Vagina (tissue), 2 donors: ENCODE measurements around the gene USP25. TPM values are rescaled to one million over a fixed set of nuclear protein-coding genes. Genes with fewer than 3 reads are reported as not detected.

Experiments used
- DNase-seq, 2 donors: peaks; one replicate each; pipeline ENCODE4 v3.0.0-alpha.2; 2017; ENCODE audit errors: extremely low spot score in 2 of 2
- H3K27ac ChIP-seq: fragments of 200-600 bp; sonication (generic); one replicate; pipeline ENCODE4 v1.5.1; 2019
- H3K27me3 ChIP-seq: fragments of 200-600 bp; sonication (generic); one replicate; pipeline ENCODE4 v1.5.1; 2019
- H3K36me3 ChIP-seq, 2 donors: fragments of 200-600 bp; sonication (generic); one replicate each; pipeline ENCODE4 v1.5.1; 2017 to 2019
- H3K4me1 ChIP-seq: fragments of 200-600 bp; sonication (generic); one replicate; pipeline ENCODE4 v1.5.1; 2019
- H3K4me3 ChIP-seq, 2 donors: fragments of 200-600 bp; sonication (generic); 1 replicate in 1 of 2; 2 replicates in 1 of 2; pipeline ENCODE4 v1.5.1; 2016 to 2019
- H3K9me3 ChIP-seq: fragments of 200-600 bp; sonication (generic); one replicate; pipeline ENCODE4 v1.5.1; 2019
- POLR2A ChIP-seq, 2 donors: fragments of 450-650 bp; IDR thresholded peaks; one replicate each; pipeline ENCODE4 v1.6.1; 2017; ENCODE audit warnings: antibody characterized with exemption in 2 of 2, mild to moderate bottlenecking in 2 of 2, moderate library complexity in 2 of 2
- POLR2AphosphoS5 ChIP-seq, 2 donors: sonication (generic); formaldehyde crosslinking; IDR thresholded peaks; one replicate each; pipeline ENCODE4 v1.9.0; 2017; ENCODE audit warnings: antibody characterized with exemption in 2 of 2, mild to moderate bottlenecking in 2 of 2, low read depth in 1 of 2; ENCODE audit not compliant: insufficient read depth in 1 of 2
- intact Hi-C: fragments of 100-400 bp; cut with DNase I; formaldehyde crosslinking; loops from one replicate; pipeline ENCODE4 v1.15.1; 2023
- total RNA-seq: library from RNA; depleted of rRNA; stranded (reverse); fragments of >200 nt; gene quantifications from one replicate; pipeline ENCODE4 v1.2.3, GENCODE V29; 2016
- TF ChIP-seq, protein P1 (sequence below), 3 experiments: fragments of 450-650 bp in 2 of 3; fragments of 200-600 bp in 1 of 3; sonication (generic) in 1 of 3; IDR thresholded peaks; one replicate each; pipeline ENCODE4 v1.5.1; 2017 to 2019; ENCODE audit warnings: antibody characterized with exemption in 3 of 3, mild to moderate bottlenecking in 2 of 3, moderate library complexity in 2 of 3

USP25 gene
- total RNA-seq, 1 donor from 2014 or later = 39.0 TPM

DNA sequence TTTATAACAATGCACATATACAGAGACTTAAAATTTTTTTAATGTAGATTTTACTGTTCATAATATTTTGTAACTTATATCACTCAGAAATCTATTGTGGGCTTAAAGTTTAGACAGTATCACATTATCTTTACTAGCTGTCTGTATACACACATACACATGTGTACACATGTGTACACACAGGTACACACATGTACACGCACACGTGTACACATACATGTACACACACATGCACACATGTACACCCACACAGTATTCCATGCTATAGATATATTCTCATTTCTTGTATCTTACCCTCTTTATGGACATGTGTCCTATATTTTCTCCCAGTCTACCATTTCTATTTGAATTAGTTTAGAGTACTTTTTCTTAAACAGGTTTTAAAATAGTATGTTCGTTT is 123.3 kb downstream of the USP25 start:
- TF ChIP-seq POLR2AphosphoS5 (IDR thresholded peaks at IDR 0.05; ENCODE audit: insufficient read depth in 1 of 2, low read depth in 1 of 2) (no peak), POLR2A (IDR thresholded peaks at IDR 0.05) (no peak)
- TF ChIP-seq, protein P1, sequence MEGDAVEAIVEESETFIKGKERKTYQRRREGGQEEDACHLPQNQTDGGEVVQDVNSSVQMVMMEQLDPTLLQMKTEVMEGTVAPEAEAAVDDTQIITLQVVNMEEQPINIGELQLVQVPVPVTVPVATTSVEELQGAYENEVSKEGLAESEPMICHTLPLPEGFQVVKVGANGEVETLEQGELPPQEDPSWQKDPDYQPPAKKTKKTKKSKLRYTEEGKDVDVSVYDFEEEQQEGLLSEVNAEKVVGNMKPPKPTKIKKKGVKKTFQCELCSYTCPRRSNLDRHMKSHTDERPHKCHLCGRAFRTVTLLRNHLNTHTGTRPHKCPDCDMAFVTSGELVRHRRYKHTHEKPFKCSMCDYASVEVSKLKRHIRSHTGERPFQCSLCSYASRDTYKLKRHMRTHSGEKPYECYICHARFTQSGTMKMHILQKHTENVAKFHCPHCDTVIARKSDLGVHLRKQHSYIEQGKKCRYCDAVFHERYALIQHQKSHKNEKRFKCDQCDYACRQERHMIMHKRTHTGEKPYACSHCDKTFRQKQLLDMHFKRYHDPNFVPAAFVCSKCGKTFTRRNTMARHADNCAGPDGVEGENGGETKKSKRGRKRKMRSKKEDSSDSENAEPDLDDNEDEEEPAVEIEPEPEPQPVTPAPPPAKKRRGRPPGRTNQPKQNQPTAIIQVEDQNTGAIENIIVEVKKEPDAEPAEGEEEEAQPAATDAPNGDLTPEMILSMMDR (IDR thresholded peaks at IDR 0.05) = no peak
- no peaks in the 10 kb centered on the region for H3K27me3 ChIP-seq
- no peak overlapping the region for H3K4me3 ChIP-seq
- H3K36me3 ChIP-seq = no peaks in the 10 kb centered on the region
- intact Hi-C loops = no loop called here
- no peaks in the 10 kb centered on the region for H3K4me1 ChIP-seq
- H3K9me3 ChIP-seq = no peaks in the 10 kb centered on the region
- no peak overlapping the region for H3K27ac ChIP-seq
- no peak for DNase-seq

DNA sequence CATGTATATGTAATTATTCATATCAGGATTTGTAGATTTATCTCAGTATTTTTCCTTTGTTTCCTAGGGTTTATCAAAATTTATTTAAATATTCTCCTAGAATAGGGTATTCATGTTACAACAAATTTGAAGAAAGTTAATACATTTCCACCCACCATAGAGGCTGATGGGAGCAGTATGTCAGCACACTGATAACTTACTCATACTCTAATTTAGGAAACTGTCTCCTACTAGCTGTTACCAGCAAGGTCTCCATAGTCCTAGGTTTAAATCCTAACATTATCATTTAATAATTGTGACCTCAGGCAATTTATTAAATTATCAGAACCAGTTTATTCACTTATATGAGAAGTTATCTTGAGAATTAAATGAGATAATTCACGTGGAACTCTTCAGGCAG is 127.0 kb downstream of the USP25 start:
- intact Hi-C loops = no loop called here
- no peaks in the 10 kb centered on the region for H3K27me3 ChIP-seq
- TF ChIP-seq POLR2AphosphoS5 (IDR thresholded peaks at IDR 0.05; ENCODE audit: insufficient read depth in 1 of 2, low read depth in 1 of 2) = no peak
- TF ChIP-seq, protein P1 (IDR thresholded peaks at IDR 0.05) = no peak
- no peak for TF ChIP-seq POLR2A (IDR thresholded peaks at IDR 0.05)
- H3K9me3 ChIP-seq = no peaks in the 10 kb centered on the region
- no peak overlapping the region for H3K4me3 ChIP-seq
- no peak for DNase-seq
- no peaks in the 10 kb centered on the region for H3K36me3 ChIP-seq
- H3K27ac ChIP-seq = no peak overlapping the region
- no peaks in the 10 kb centered on the region for H3K4me1 ChIP-seq

DNA sequence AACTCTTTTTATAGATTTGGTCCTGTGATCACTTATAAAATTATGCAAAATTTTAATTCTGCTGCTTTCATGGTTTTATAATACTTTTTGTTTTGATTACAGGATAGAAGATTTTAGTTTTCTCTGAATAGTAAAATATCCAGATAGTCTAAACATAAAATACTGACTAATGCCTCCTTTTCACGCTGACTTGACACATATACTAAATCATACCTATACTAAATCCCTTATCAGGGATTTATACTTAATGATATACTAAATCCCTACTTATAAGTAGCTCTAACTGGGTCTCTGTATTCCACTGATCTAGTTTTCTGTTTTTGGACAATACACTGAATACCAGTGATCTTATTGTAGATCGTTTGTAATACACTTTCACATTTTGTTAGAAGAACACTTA is 128.0 kb downstream of the USP25 start:
- TF ChIP-seq, protein P1 (IDR thresholded peaks at IDR 0.05) = no peak
- no peak for TF ChIP-seq POLR2A (IDR thresholded peaks at IDR 0.05)
- TF ChIP-seq POLR2AphosphoS5 (IDR thresholded peaks at IDR 0.05; ENCODE audit: insufficient read depth in 1 of 2, low read depth in 1 of 2) = no peak
- H3K27me3 ChIP-seq = no peaks in the 10 kb centered on the region
- no peak overlapping the region for H3K27ac ChIP-seq
- intact Hi-C loops = no loop called here
- DNase-seq = no peak
- H3K9me3 ChIP-seq = no peaks in the 10 kb centered on the region
- H3K36me3 ChIP-seq = no peaks in the 10 kb centered on the region
- H3K4me3 ChIP-seq = no peak overlapping the region
- H3K4me1 ChIP-seq = no peaks in the 10 kb centered on the region

DNA sequence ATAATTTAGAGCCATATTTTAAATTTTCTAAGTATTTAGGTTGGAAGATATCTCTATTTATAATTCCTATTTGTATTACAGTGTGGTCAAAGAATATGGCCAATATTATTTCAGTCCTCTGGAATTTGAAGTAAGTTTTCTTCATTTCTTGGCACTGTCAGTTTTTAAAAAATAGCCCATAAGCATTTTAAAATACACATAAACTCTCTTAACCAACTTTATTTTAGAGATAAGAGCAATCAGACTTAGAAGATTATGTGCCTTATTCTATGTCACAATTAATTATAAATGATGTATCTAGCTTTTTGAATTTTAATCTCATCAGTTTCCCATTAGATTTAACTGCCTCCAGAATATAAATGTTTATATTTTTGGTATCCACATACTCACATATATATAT is 130.8 kb downstream of the USP25 start:
- Histone ChIP-seq H3K9me3 (no peaks in the 10 kb centered on the region), H3K27me3 (no peaks in the 10 kb centered on the region), H3K27ac (no peak overlapping the region), H3K4me3 (no peak overlapping the region), H3K4me1 (no peaks in the 10 kb centered on the region), H3K36me3 (no peaks in the 10 kb centered on the region)
- intact Hi-C loops = no loop called here
- TF ChIP-seq POLR2AphosphoS5 (IDR thresholded peaks at IDR 0.05; ENCODE audit: insufficient read depth in 1 of 2, low read depth in 1 of 2) = no peak
- TF ChIP-seq POLR2A (IDR thresholded peaks at IDR 0.05) = no peak
- TF ChIP-seq, protein P1 (IDR thresholded peaks at IDR 0.05) = no peak
- DNase-seq = no peak

DNA sequence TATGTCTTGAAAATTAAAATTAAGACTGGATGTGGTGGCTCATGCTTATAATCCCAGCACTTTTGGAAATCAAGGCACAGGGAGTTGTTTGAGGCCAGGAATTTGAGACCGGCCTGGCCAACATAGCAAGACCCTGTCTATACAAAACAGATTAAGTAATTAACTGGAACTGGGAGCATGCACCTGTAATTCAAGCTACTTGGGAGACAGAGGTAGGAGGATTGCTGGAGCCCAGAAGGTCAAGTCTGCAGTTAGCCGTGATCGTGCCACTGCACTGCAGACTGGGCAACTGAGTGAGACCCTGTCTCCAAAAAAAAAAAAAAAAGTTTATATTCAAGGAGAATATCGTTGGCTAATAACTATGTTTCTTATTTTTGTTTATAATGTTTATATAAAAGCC is 139.2 kb downstream of the USP25 start:
- Histone ChIP-seq H3K27me3 (no peaks in the 10 kb centered on the region), H3K4me1 (no peaks in the 10 kb centered on the region), H3K9me3 (no peaks in the 10 kb centered on the region), H3K4me3 (no peak overlapping the region), H3K36me3 (peaks cover 0 to 24% of the 10 kb centered on the region in 2 donors), H3K27ac (no peak overlapping the region)
- no peak for TF ChIP-seq POLR2AphosphoS5 (IDR thresholded peaks at IDR 0.05; ENCODE audit: insufficient read depth in 1 of 2, low read depth in 1 of 2)
- TF ChIP-seq POLR2A (IDR thresholded peaks at IDR 0.05) = no peak
- TF ChIP-seq, protein P1 (IDR thresholded peaks at IDR 0.05) = no peak
- intact Hi-C loops = no loop called here
- no peak for DNase-seq
